ENCODE measurements around the gene KCNT2. TPM values are rescaled to one million over a fixed set of nuclear protein-coding genes. Genes with fewer than 3 reads are reported as not detected.

KCNT2 gene
- total and polyA plus RNA-seq, 2 donors (not counting 3 experiments of a cell fraction or from before 2014, with no cell fraction given), result 0.46 to 1.6 TPM

GRCh38 chr1:196410768-196411167 is 197.5 kb downstream of the KCNT2 start:
- no peak overlapping the region for H3K4me3 ChIP-seq (replicated peaks in 1 of 3; ENCODE audit: insufficient read depth in 1 of 3, low read depth in 1 of 3, low read length in 3 of 3)
- no peaks in the 10 kb centered on the region for H4K20me1 ChIP-seq (replicated peaks; ENCODE audit: control insufficient read depth, extremely low read depth, insufficient read depth, low read length)
- H3K27ac ChIP-seq (ENCODE audit: insufficient read depth, low read depth, low read length), result no peak overlapping the region
- TF ChIP-seq MYC (IDR thresholded peaks at IDR 0.05; ENCODE audit: low read depth, low read length) (no peak), FOS (IDR thresholded peaks at IDR 0.05; ENCODE audit: borderline replicate concordance, insufficient read depth, low read length) (no peak), POLR2A (IDR thresholded peaks at IDR 0.05; ENCODE audit: low read depth, low read length) (no peak), MAX (IDR thresholded peaks at IDR 0.05; ENCODE audit: insufficient read depth, insufficient read length) (no peak), GATA2 (IDR thresholded peaks at IDR 0.05; ENCODE audit: insufficient read depth, insufficient read length, low read depth, low read length) (no peak), EZH2 (IDR thresholded peaks at IDR 0.05; ENCODE audit: borderline replicate concordance, low read depth, low read length, severe bottlenecking) (no peak), POLR2AphosphoS5 (IDR thresholded peaks at IDR 0.05; ENCODE audit: insufficient read depth, low read depth, low read length) (no peak), CTCF (IDR thresholded peaks at IDR 0.05; ENCODE audit: extremely low read depth in 1 of 2, insufficient read depth in 1 of 2, low read depth in 1 of 2, low read length in 2 of 2) (no peak), JUN (IDR thresholded peaks at IDR 0.05; ENCODE audit: borderline replicate concordance, insufficient read depth, insufficient read length, low read depth) (no peak)
- H3K36me3 ChIP-seq (ENCODE audit: control insufficient read depth in 2 of 2, extremely low read depth in 1 of 2, insufficient read depth in 2 of 2, low read length in 2 of 2), result no peaks in the 10 kb centered on the region
- no peaks in the 10 kb centered on the region for H3K27me3 ChIP-seq (ENCODE audit: control insufficient read depth in 2 of 2, insufficient read depth in 2 of 2, low read length in 2 of 2)
- POLR2A ChIA-PET, result no interaction called here
- dilution Hi-C loops (cut with MboI; ENCODE audit: extremely low pct_ligation_motif_present, low sequenced_read_pairs) (no loop called here), intact Hi-C loops (cut with micrococcal nuclease) (no loop called here)
- no peak overlapping the region for H3K9ac ChIP-seq (replicated peaks; ENCODE audit: extremely low read depth, insufficient read depth, low read length)
- no peaks in the 10 kb centered on the region for H3K79me2 ChIP-seq (ENCODE audit: control insufficient read depth, insufficient read depth, low read length)
- CTCF ChIA-PET, result interaction anchor here (0.6 kb wide), 1 partner anchor 76 kb away, joined by 3 read pairs; no protein-coding TSS in a partner anchor
- no peaks in the 10 kb centered on the region for H3K9me1 ChIP-seq (replicated peaks; ENCODE audit: control insufficient read depth, extremely low read depth, insufficient read depth, low read length)
- H3K9me3 ChIP-seq (replicated peaks; ENCODE audit: control insufficient read depth, insufficient read depth, low read length), result no peaks in the 10 kb centered on the region
- no peak overlapping the region for H3K4me2 ChIP-seq (ENCODE audit: insufficient read depth, low read length)
- FAIRE-seq (no peak), DNase-seq (ENCODE audit: low read depth, low spot score) (no peak)
- H2AFZ ChIP-seq (ENCODE audit: low read depth, low read length), result no peak overlapping the region
- BruUV-seq (replicated peaks), result no TSS peak
- H3K4me1 ChIP-seq (ENCODE audit: control insufficient read depth, extremely low read depth, insufficient read depth, low read length), result peaks cover 24% of the 10 kb centered on the region
